ENCODE results near the gene LRRTM3.

Gene LRRTM3

GRCh38 chr10:66982053-66982420 lies 56.2 kb downstream of the LRRTM3 start:
- H3K4me3 ChIP-seq (ENCODE audit: control insufficient read depth, low read depth, low read length) = no peak overlapping the region
- no peak for DNase-seq (ENCODE audit: low read depth)
- no peak for TF ChIP-seq CTCF (conservative IDR thresholded peaks at IDR 0.05; ENCODE audit: control insufficient read depth, insufficient read depth, low read depth, low read length)

GRCh38 chr10:66982792-66983474 lies 57.1 kb downstream of the LRRTM3 start:
- no peak for DNase-seq (ENCODE audit: low read depth)
- TF ChIP-seq CTCF (conservative IDR thresholded peaks at IDR 0.05; ENCODE audit: control insufficient read depth, insufficient read depth, low read depth, low read length) = no peak
- no peak overlapping the region for H3K4me3 ChIP-seq (ENCODE audit: control insufficient read depth, low read depth, low read length)

- no peak for TF ChIP-seq CTCF (conservative IDR thresholded peaks at IDR 0.05; ENCODE audit: control insufficient read depth, insufficient read depth, low read depth, low read length)
- DNase-seq (ENCODE audit: low read depth) = no peak
Observed at GRCh38 chr10:66983475-66983818, 57.6 kb downstream of the LRRTM3 start.

GRCh38 chr10:66990143-66990830 lies 64.5 kb downstream of the LRRTM3 start:
- no peak for DNase-seq (ENCODE audit: low read depth)
- no peak for TF ChIP-seq CTCF (conservative IDR thresholded peaks at IDR 0.05; ENCODE audit: control insufficient read depth, insufficient read depth, low read depth, low read length)
- no peak overlapping the region for H3K4me3 ChIP-seq (ENCODE audit: control insufficient read depth, low read depth, low read length)

More at GRCh38 chr10:66983475-66983818, 57.6 kb downstream of the LRRTM3 start:
- no peak overlapping the region for H3K4me3 ChIP-seq (ENCODE audit: control insufficient read depth, low read depth, low read length)

- no peak for DNase-seq (ENCODE audit: low read depth)
- TF ChIP-seq CTCF (conservative IDR thresholded peaks at IDR 0.05; ENCODE audit: control insufficient read depth, insufficient read depth, low read depth, low read length) = no peak
- H3K4me3 ChIP-seq (ENCODE audit: control insufficient read depth, low read depth, low read length) = no peak overlapping the region
Observed at GRCh38 chr10:66996996-66997395, 71.2 kb downstream of the LRRTM3 start.

- TF ChIP-seq CTCF (conservative IDR thresholded peaks at IDR 0.05; ENCODE audit: control insufficient read depth, insufficient read depth, low read depth, low read length) = no peak
- DNase-seq (ENCODE audit: low read depth) = no peak
- H3K4me3 ChIP-seq (ENCODE audit: control insufficient read depth, low read depth, low read length) = no peak overlapping the region
Observed at GRCh38 chr10:66999762-67000545, 74.1 kb downstream of the LRRTM3 start.
